Smooth muscle cell (in vitro differentiated cells): ENCODE results near the gene TNFRSF12A. TPM values are rescaled to one million over a fixed set of nuclear protein-coding genes. Genes with fewer than 3 reads are reported as not detected.

ENCODE experiments used
- DNase-seq: peaks from one replicate; lab custom pipeline; 2025; ENCODE audit not compliant: unreplicated experiment; lab: John Stamatoyannopoulos, UW
- H2AFZ ChIP-seq: fragments of 200-600 bp; sonication (generic); 2 replicates; pipeline ENCODE4 v1.6.0; 2016; ENCODE audit warnings: antibody characterized with exemption, low read depth, mild to moderate bottlenecking
- H3F3A ChIP-seq: fragments of 200-600 bp; sonication (generic); 2 replicates; pipeline ENCODE4 v1.6.0; 2017; ENCODE audit warnings: antibody characterized with exemption, low read depth
- H3K27ac ChIP-seq: fragments of 200-600 bp; sonication (generic); 2 replicates; pipeline ENCODE4 v1.5.1; 2016; ENCODE audit warnings: low read depth, mild to moderate bottlenecking
- H3K27me3 ChIP-seq: fragments of 200-600 bp; sonication (generic); 2 replicates; pipeline ENCODE4 v1.6.1; 2016; ENCODE audit warnings: low read depth, mild to moderate bottlenecking
- H3K36me3 ChIP-seq: fragments of 200-600 bp; sonication (generic); 2 replicates; pipeline ENCODE4 v1.5.1; 2016; ENCODE audit warnings: low read depth
- H3K4me1 ChIP-seq: fragments of 200-600 bp; sonication (generic); 2 replicates; pipeline ENCODE4 v1.5.1; 2016; ENCODE audit warnings: low read depth
- H3K4me2 ChIP-seq: fragments of 200-600 bp; sonication (generic); 2 replicates; pipeline ENCODE4 v1.6.0; 2016; ENCODE audit warnings: mild to moderate bottlenecking
- H3K4me3 ChIP-seq: fragments of 200-600 bp; sonication (generic); 2 replicates; pipeline ENCODE4 v1.5.1; 2016; ENCODE audit warnings: mild to moderate bottlenecking
- H3K79me2 ChIP-seq: fragments of 200-600 bp; sonication (generic); 2 replicates; pipeline ENCODE4 v1.6.0; 2016; ENCODE audit warnings: low read depth, mild to moderate bottlenecking
- H3K9ac ChIP-seq: fragments of 200-600 bp; sonication (generic); 2 replicates; pipeline ENCODE4 v1.6.0; 2016; ENCODE audit warnings: low read depth
- H3K9me3 ChIP-seq: fragments of 200-600 bp; sonication (generic); replicated peaks from 2 replicates; pipeline ENCODE4 v1.5.1; 2016; ENCODE audit warnings: low read depth
- H4K20me1 ChIP-seq: fragments of 200-600 bp; sonication (generic); 2 replicates; pipeline ENCODE4 v1.6.0; 2016; ENCODE audit warnings: low read depth
- WGBS: methylation state at CpG from one replicate; pipeline ENCODE4 v1.1.7; 2016; ENCODE audit warnings: low lambda C conversion rate; 5-methylcytosine and 5-hydroxymethylcytosine counted together
- polyA plus RNA-seq: library from polyadenylated mRNA; unstranded; fragments of >200 nt; fragmentation: Nextera tagmentation; extraction: Ambion mirVana; gene quantifications from 2 replicates; pipeline ENCODE4 v1.2.1, GENCODE V29; 2016
- total RNA-seq: library from RNA; depleted of rRNA; stranded (reverse); fragments of >200 nt; gene quantifications from 2 replicates; pipeline ENCODE4 v1.2.3, GENCODE V29; 2014
- TF ChIP-seq, protein P1 (sequence below): fragments of 200-600 bp; sonication (generic); IDR thresholded peaks from 2 replicates; pipeline ENCODE4 v1.5.1; 2017; ENCODE audit warnings: borderline replicate concordance, mild to moderate bottlenecking, antibody characterized with exemption; ENCODE audit not compliant: insufficient read depth, poor library complexity, severe bottlenecking

Gene TNFRSF12A
- total and polyA plus RNA-seq, 2 experiments from 2014 or later = 219 to 386 TPM

DNA sequence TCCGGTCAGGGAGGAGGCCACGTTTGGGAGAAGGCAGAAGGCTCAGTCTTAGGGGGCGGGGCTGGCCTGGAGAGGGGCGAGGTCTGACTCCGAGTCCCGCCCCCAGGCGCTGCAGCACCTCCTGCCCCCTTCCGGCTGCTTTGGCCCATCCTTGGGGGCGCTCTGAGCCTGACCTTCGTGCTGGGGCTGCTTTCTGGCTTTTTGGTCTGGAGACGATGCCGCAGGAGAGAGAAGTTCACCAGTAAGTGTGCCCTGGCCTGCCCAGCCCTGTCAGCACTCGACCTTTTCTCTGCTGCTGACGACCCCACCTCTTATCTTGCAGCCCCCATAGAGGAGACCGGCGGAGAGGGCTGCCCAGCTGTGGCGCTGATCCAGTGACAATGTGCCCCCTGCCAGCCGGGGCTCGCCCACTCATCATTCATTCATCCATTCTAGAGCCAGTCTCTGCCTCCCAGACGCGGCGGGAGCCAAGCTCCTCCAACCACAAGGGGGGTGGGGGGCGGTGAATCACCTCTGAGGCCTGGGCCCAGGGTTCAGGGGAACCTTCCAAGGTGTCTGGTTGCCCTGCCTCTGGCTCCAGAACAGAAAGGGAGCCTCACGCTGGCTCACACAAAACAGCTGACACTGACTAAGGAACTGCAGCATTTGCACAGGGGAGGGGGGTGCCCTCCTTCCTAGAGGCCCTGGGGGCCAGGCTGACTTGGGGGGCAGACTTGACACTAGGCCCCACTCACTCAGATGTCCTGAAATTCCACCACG lies 1.5 kb downstream of the TNFRSF12A start:
- 0% methylated on average over 19 of the region's 25 CpGs for WGBS
- H3K4me1 ChIP-seq = peaks cover 21% of the 10 kb centered on the region

DNA sequence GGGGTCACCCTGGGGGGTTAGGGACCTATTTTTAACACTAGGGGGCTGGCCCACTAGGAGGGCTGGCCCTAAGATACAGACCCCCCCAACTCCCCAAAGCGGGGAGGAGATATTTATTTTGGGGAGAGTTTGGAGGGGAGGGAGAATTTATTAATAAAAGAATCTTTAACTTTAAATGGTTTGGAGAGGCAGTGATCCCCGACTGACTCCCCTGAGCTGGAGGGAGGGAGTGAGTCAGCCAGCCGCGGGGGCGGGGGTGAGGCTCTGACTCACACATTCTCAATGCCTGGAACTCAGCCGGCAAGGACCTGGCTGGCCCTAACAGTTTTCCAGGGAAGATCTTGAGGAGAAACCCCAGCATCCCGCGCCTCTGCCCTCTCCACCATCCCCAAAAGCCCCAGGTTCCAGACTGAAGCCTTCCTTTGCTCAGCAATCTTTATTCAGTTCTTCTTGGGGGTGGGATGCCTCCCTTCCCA lies 2.1 kb downstream of the TNFRSF12A start:
- WGBS = under 1% methylated on average over 8 of the region's 8 CpGs
- H3K27me3 ChIP-seq = no peaks in the 10 kb centered on the region
- H3K4me3 ChIP-seq = peak overlapping the region; percentile 86

More for the DNA sequence above, 1.5 kb downstream of the TNFRSF12A start:
- Histone ChIP-seq H3K79me2 (no peaks in the 10 kb centered on the region), H3K36me3 (no peaks in the 10 kb centered on the region), H3K9ac (peak overlapping the region; percentile 99), H2AFZ (no peak overlapping the region), H3K9me3 (no peaks in the 10 kb centered on the region), H3K4me3 (peak overlapping the region; percentile 86), H3K4me2 (peak overlapping the region; percentile 93), H4K20me1 (peaks cover 38% of the 10 kb centered on the region), H3K27ac (peak overlapping the region; percentile 100), H3K27me3 (no peaks in the 10 kb centered on the region), H3F3A (peaks cover 12% of the 10 kb centered on the region)
- DNase-seq = peak; percentile 71
- TF ChIP-seq, protein P1, sequence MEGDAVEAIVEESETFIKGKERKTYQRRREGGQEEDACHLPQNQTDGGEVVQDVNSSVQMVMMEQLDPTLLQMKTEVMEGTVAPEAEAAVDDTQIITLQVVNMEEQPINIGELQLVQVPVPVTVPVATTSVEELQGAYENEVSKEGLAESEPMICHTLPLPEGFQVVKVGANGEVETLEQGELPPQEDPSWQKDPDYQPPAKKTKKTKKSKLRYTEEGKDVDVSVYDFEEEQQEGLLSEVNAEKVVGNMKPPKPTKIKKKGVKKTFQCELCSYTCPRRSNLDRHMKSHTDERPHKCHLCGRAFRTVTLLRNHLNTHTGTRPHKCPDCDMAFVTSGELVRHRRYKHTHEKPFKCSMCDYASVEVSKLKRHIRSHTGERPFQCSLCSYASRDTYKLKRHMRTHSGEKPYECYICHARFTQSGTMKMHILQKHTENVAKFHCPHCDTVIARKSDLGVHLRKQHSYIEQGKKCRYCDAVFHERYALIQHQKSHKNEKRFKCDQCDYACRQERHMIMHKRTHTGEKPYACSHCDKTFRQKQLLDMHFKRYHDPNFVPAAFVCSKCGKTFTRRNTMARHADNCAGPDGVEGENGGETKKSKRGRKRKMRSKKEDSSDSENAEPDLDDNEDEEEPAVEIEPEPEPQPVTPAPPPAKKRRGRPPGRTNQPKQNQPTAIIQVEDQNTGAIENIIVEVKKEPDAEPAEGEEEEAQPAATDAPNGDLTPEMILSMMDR = peak; percentile 30

DNA sequence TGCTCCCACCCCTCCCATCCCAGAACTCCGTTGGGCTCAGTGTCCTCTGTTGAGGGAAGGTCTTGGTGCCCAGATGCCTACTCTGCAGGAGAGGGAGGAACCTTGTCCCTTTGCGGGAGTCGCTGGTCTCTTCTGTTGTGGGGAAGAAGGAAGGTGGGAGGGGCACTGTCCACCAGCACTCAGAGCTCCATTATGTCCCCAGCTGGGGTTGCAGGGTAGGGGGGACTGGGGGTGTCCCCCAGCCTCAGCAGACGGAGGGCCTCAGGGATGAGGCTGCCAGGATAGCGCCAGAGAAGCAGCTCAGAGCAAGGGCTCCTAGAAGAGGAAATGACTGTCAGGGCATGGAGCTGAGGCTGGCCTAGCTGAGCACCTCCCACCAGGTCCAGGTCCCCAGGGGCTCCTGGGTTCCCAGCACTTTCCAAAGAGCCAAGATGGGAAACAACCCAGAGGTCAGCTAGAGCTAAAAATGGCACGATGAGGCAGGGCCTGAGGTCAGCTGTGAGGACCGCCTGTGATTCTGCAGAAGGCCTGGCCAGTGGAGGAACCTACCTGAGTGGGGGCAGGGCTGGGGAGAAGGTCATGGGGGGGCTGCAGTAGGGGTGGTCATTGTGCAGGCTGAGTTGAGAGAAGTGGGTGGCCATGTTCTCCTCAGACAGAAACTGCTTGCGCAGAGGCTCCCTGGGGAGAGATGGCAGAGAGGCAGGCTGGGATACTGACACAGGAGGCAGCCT lies 2.7 kb downstream of the TNFRSF12A start:
- H3K9me3 ChIP-seq = no peaks in the 10 kb centered on the region
- 20% methylated on average over 6 of the region's 8 CpGs for WGBS
- no peaks in the 10 kb centered on the region for H3K27me3 ChIP-seq
- no peaks in the 10 kb centered on the region for H3K79me2 ChIP-seq
- peak overlapping the region; percentile 99 for H3K9ac ChIP-seq
- TF ChIP-seq, protein P1 = no peak
- no peaks in the 10 kb centered on the region for H3K36me3 ChIP-seq
- H3K4me1 ChIP-seq = peaks cover 17% of the 10 kb centered on the region
- peak overlapping the region; percentile 100 for H3K27ac ChIP-seq
- peak overlapping the region; percentile 93 for H3K4me2 ChIP-seq
- peak overlapping the region; percentile 86 for H3K4me3 ChIP-seq
- no peak for DNase-seq
- H2AFZ ChIP-seq = no peak overlapping the region
- peaks cover 3% of the 10 kb centered on the region for H3F3A ChIP-seq
- peaks cover 51% of the 10 kb centered on the region for H4K20me1 ChIP-seq

More for the DNA sequence above, 2.1 kb downstream of the TNFRSF12A start:
- peak overlapping the region; percentile 99 for H3K9ac ChIP-seq
- H4K20me1 ChIP-seq = peaks cover 45% of the 10 kb centered on the region
- peak; percentile 62 for DNase-seq
- H3F3A ChIP-seq = peaks cover 9% of the 10 kb centered on the region
- peaks cover 20% of the 10 kb centered on the region for H3K4me1 ChIP-seq
- TF ChIP-seq, protein P1 = no peak
- H3K27ac ChIP-seq = peak overlapping the region; percentile 100
- H3K9me3 ChIP-seq = no peaks in the 10 kb centered on the region
- no peaks in the 10 kb centered on the region for H3K79me2 ChIP-seq
- no peaks in the 10 kb centered on the region for H3K36me3 ChIP-seq
- H3K4me2 ChIP-seq = peak overlapping the region; percentile 93
- H2AFZ ChIP-seq = no peak overlapping the region
